ENCODE results near the gene PARP8.

GRCh38 chr5:50794812-50795211, 128.4 kb downstream of the PARP8 start:
- TF ChIP-seq CTCF (IDR thresholded peaks at IDR 0.05): no peak
- TF ChIP-seq POLR2A (IDR thresholded peaks at IDR 0.05): no peak
- TF ChIP-seq EP300 (IDR thresholded peaks at IDR 0.05): no peak

Measured in ovary (tissue), 3 donors.